GM12891 (cell line): ENCODE data around the gene ARHGEF37.
"Not testable (repeated sequence)": the region's sequence is repeated elsewhere in the genome, so short reads cannot be mapped to it uniquely, and the experiment has no call there.

ENCODE experiments used
- POLR2A ChIP-seq: IDR thresholded peaks from 2 replicates; pipeline ENCODE4 v1.6.1; 2011; ENCODE audit warnings: low read depth, low read length, control low read depth
- POLR2AphosphoS5 ChIP-seq: IDR thresholded peaks from 2 replicates; pipeline ENCODE4 v1.6.1; 2011; ENCODE audit warnings: low read depth, low read length, control low read depth
- SPI1 ChIP-seq: IDR thresholded peaks from 2 replicates; pipeline ENCODE4 v1.6.1; 2011; ENCODE audit warnings: low read depth, low read length, control low read depth
- TAF1 ChIP-seq: IDR thresholded peaks from 2 replicates; pipeline ENCODE4 v1.6.1; 2011; ENCODE audit warnings: low read depth, low read length, control low read depth

- TF ChIP-seq POLR2A, POLR2AphosphoS5, SPI1, TAF1: not testable (repeated sequence)
These were observed 88.0 kb downstream of the ARHGEF37 start for GRCh38 chr5:149669273-149669672.
